Gastrocnemius medialis (tissue), 4 donors: Measurements from ENCODE around the gene ARHGEF26. TPM values are rescaled to one million over a fixed set of nuclear protein-coding genes. Genes with fewer than 3 reads are reported as not detected.

Source experiments
- ATAC-seq, 2 donors: fragments of 150-250 bp; one replicate each; pipeline ENCODE4 v1.9.1; 2016
- DNase-seq, 2 donors: peaks; one replicate each; pipeline ENCODE4 v3.0.0-alpha.2; 2019
- H3K27ac ChIP-seq, 4 donors: fragments of 200-600 bp; sonication (generic); 1 replicate in 1 of 4; 2 replicates in 3 of 4; pipeline ENCODE4 v1.5.1; 2016 to 2018; ENCODE audit warnings: mild to moderate bottlenecking in 2 of 4, moderate library complexity in 1 of 4
- H3K27me3 ChIP-seq, 3 donors: fragments of 200-600 bp; sonication (generic) in 2 of 3; 1 replicate in 1 of 3; 2 replicates in 2 of 3; pipeline versions ENCODE4 v1.5.1 to v1.6.0; 2016 to 2019; ENCODE audit warnings: mild to moderate bottlenecking in 1 of 3, moderate library complexity in 1 of 3
- H3K36me3 ChIP-seq, 2 donors: fragments of 200-600 bp; sonication (generic) in 1 of 2; one replicate each; pipeline ENCODE4 v1.5.1; 2017 to 2018
- H3K4me1 ChIP-seq, 2 donors: fragments of 200-600 bp; sonication (generic) in 1 of 2; one replicate each; pipeline ENCODE4 v1.5.1; 2016 to 2017; ENCODE audit warnings: mild to moderate bottlenecking in 2 of 2
- H3K4me3 ChIP-seq, 4 donors: fragments of 200-600 bp; sonication (generic) in 3 of 4; 1 replicate in 1 of 4; 2 replicates in 3 of 4; pipeline ENCODE4 v1.5.1; 2016 to 2019; ENCODE audit warnings: mild to moderate bottlenecking in 2 of 4
- H3K9me3 ChIP-seq, 3 donors: fragments of 200-600 bp; sonication (generic) in 2 of 3; 1 replicate in 1 of 3; 2 replicates in 2 of 3; pipeline ENCODE4 v1.5.1; 2016 to 2019
- POLR2A ChIP-seq, 2 donors: fragments of 450-650 bp; IDR thresholded peaks; one replicate each; pipeline ENCODE4 v1.6.1; 2017; ENCODE audit warnings: antibody characterized with exemption in 2 of 2, mild to moderate bottlenecking in 2 of 2, moderate library complexity in 2 of 2
- in situ Hi-C, 4 donors: fragments of 200-750 bp; cut with MboI; loops; one replicate each; pipeline versions ENCODE4 v1.15.0 to v1.8.0; 2017; ENCODE audit warnings: low sequenced_read_pairs in 4 of 4
- intact Hi-C: fragments of 100-400 bp; cut with DNase I; formaldehyde crosslinking; loops from one replicate; pipeline ENCODE4 v1.15.1; 2023; ENCODE audit warnings: low total_unique reads
- total RNA-seq, 4 donors: library from RNA; depleted of rRNA; stranded (reverse); fragments of >200 nt; gene quantifications; one replicate each; pipeline versions ENCODE4 v1.1.0 to v1.2.3, GENCODE V29; 2016
- TF ChIP-seq, protein P1 (sequence below), 5 experiments: fragments of 450-650 bp in 3 of 5; fragments of 200-600 bp in 2 of 5; sonication (generic) in 2 of 5; IDR thresholded peaks in 4 of 5; conservative IDR thresholded peaks in 1 of 5; 1 replicate in 4 of 5; 2 replicates in 1 of 5; pipeline ENCODE4 v1.5.1; 2016 to 2019; ENCODE audit warnings: antibody characterized with exemption in 5 of 5, mild to moderate bottlenecking in 3 of 5, moderate library complexity in 3 of 5

The ARHGEF26 gene
- total RNA-seq, 4 donors from 2014 or later = 0.41 to 1.7 (median 1.2) TPM

DNA sequence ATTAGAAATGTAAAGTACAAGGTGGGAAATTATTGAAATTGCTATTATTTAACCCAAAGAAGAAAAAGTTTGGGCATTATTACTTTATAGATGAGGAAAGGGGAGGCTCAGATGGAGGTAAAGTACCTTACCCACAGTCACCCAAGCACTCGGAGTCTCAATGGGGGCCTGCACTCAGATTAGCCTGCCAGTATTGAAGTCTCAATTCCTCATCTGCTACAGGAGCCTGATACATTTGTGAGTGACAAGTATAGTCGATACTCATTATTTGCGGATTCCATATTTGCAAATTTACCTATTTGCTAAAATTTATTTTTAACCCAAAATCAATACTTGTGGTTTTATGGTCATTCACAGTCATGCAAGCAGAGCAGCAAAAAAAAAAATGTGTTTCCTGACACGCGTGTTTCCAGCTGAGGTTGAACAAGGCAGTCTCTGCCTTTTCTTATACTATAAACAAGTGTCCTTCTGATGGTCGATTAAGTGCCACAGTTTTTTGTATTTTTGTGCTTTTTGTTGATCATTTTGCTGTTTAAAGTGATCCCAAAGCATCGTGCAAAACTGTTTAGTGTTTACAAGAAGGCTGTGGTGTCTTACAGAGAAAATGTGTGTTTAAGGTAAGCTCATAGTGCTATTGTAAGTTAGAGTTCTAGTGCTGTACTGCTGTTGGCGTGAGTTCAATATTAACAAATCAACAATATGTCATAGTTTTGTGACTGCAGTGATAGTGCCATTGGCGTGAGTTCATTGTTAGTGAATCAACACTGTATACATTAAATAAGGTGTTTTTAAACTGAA is 48.0 kb downstream of the ARHGEF26 start:
- H3K27ac ChIP-seq = no peak overlapping the region
- DNase-seq (no peak), ATAC-seq (no peak)
- intact Hi-C loops = no loop called here
- H3K4me1 ChIP-seq = no peaks in the 10 kb centered on the region
- in situ Hi-C loops = no loop called here
- no peaks in the 10 kb centered on the region for H3K27me3 ChIP-seq
- no peaks in the 10 kb centered on the region for H3K36me3 ChIP-seq
- no peaks in the 10 kb centered on the region for H3K9me3 ChIP-seq
- H3K4me3 ChIP-seq = no peak overlapping the region
- no peak for TF ChIP-seq POLR2A (IDR thresholded peaks at IDR 0.05)
- TF ChIP-seq, protein P1, sequence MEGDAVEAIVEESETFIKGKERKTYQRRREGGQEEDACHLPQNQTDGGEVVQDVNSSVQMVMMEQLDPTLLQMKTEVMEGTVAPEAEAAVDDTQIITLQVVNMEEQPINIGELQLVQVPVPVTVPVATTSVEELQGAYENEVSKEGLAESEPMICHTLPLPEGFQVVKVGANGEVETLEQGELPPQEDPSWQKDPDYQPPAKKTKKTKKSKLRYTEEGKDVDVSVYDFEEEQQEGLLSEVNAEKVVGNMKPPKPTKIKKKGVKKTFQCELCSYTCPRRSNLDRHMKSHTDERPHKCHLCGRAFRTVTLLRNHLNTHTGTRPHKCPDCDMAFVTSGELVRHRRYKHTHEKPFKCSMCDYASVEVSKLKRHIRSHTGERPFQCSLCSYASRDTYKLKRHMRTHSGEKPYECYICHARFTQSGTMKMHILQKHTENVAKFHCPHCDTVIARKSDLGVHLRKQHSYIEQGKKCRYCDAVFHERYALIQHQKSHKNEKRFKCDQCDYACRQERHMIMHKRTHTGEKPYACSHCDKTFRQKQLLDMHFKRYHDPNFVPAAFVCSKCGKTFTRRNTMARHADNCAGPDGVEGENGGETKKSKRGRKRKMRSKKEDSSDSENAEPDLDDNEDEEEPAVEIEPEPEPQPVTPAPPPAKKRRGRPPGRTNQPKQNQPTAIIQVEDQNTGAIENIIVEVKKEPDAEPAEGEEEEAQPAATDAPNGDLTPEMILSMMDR (IDR thresholded peaks at IDR 0.05 in 4 of 5, conservative IDR thresholded peaks at IDR 0.05 in 1 of 5) = no peak

GRCh38 chr3:154169796-154170110 is 48.6 kb downstream of the ARHGEF26 start:
- H3K4me1 ChIP-seq = no peaks in the 10 kb centered on the region
- in situ Hi-C loops = no loop called here
- no peak overlapping the region for H3K4me3 ChIP-seq
- H3K27me3 ChIP-seq = no peaks in the 10 kb centered on the region
- no peaks in the 10 kb centered on the region for H3K9me3 ChIP-seq
- intact Hi-C loops = no loop called here
- H3K27ac ChIP-seq = no peak overlapping the region
- H3K36me3 ChIP-seq = no peaks in the 10 kb centered on the region
- DNase-seq (no peak), ATAC-seq (no peak)
- TF ChIP-seq, protein P1 (IDR thresholded peaks at IDR 0.05 in 4 of 5, conservative IDR thresholded peaks at IDR 0.05 in 1 of 5) = no peak
- TF ChIP-seq POLR2A (IDR thresholded peaks at IDR 0.05) = no peak

- TF ChIP-seq, protein P1 (IDR thresholded peaks at IDR 0.05 in 4 of 5, conservative IDR thresholded peaks at IDR 0.05 in 1 of 5) = no peak
- no peak for TF ChIP-seq POLR2A (IDR thresholded peaks at IDR 0.05)
- in situ Hi-C loops = no loop called here
- H3K4me1 ChIP-seq = no peaks in the 10 kb centered on the region
Measured at GRCh38 chr3:154170300-154170699, 49.1 kb downstream of the ARHGEF26 start.

DNA sequence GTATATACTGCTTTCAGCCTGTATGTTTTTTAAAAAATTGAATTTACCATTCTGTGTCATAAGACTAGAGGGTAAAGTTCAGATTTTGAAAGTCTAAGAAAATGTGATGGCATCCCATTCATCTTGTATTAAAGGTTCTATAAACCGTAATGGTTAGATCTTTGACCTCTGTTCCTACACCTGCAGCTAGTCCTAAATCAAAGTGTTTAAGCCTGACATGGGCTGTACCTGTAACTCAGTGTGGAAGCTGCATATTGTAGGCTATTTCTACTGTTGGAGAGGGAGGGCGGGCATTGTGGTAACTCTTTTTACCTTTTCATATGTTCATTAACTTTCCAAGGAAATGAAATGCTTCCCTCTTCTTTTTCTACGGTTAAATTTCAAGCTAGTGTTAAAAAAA is 53.9 kb downstream of the ARHGEF26 start:
- H3K27ac ChIP-seq = no peak overlapping the region
- no peaks in the 10 kb centered on the region for H3K9me3 ChIP-seq
- ATAC-seq = no peak

More at GRCh38 chr3:154170300-154170699, 49.1 kb downstream of the ARHGEF26 start:
- no peaks in the 10 kb centered on the region for H3K36me3 ChIP-seq
- DNase-seq (no peak), ATAC-seq (no peak)
- H3K9me3 ChIP-seq = no peaks in the 10 kb centered on the region
- no peaks in the 10 kb centered on the region for H3K27me3 ChIP-seq
- intact Hi-C loops = no loop called here
- no peak overlapping the region for H3K27ac ChIP-seq
- H3K4me3 ChIP-seq = no peak overlapping the region

More for the DNA sequence above, 53.9 kb downstream of the ARHGEF26 start:
- Histone ChIP-seq H3K4me1 (no peaks in the 10 kb centered on the region), H3K36me3 (no peaks in the 10 kb centered on the region), H3K4me3 (no peak overlapping the region), H3K27me3 (no peaks in the 10 kb centered on the region)
- DNase-seq = no peak
- TF ChIP-seq, protein P1 (IDR thresholded peaks at IDR 0.05 in 4 of 5, conservative IDR thresholded peaks at IDR 0.05 in 1 of 5) = no peak
- in situ Hi-C loops = no loop called here
- intact Hi-C loops = no loop called here
